Fibroblast of skin of right biceps (primary cell): ENCODE data around the gene RWDD4.
A peak's percentile ranks its signal among the peaks of the same experiment; 100 is the strongest.

Source experiments
- DNase-seq: peaks from one replicate; pipeline ENCODE4 v3.0.0-alpha.2; 2013

RWDD4 gene

DNA sequence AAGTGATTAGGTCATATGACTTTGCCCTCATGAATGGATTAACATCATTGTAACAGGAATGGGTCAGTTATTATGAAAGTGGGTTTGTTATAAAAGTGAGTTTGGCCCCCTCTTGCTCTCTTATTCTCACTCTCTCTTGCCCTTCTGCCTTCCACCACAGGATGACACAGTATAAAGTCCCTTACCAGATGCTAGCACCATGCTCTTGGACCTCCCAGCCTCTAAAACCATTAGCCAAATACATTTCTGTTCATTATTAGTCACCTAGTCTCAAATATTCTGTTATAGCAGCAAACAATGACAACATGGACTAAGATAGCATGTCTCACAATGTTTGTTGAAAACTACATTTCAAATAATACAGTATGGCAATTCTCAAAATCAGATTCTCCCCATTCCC, 59.7 kb downstream of the RWDD4 start:
- no peak for DNase-seq

DNA sequence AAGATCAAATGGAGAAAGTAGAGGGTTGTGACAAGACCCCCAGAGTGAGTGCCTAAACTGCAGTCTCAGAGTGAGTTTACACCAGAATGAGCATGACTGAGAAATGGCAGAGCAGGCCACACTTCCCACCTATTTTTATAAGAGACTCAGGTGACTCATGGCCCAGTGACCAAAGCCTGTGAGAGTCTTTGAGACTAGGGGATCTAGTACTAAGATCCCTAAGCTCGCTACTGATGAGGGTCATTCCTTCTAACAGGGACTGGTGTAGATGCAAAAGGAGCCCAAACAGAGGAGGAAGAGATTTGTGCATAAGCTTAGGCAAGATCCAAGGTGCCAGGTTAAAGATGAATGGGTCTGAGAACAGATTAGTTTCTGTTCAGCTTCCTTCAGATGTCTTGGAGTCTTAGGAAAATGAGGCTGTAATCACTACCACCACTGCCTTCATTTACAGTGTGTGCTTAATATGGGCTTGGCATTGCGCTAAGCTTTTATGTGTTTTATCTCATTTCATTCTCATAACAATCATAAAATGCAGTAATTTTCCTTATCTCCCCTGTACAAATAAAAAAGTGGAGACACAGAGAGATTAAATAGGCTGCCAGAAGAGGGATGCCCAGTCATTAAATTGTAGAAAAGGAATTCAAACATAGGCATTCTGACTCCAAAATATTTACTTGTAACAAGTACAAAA, 62.8 kb downstream of the RWDD4 start:
- DNase-seq = no peak

DNA sequence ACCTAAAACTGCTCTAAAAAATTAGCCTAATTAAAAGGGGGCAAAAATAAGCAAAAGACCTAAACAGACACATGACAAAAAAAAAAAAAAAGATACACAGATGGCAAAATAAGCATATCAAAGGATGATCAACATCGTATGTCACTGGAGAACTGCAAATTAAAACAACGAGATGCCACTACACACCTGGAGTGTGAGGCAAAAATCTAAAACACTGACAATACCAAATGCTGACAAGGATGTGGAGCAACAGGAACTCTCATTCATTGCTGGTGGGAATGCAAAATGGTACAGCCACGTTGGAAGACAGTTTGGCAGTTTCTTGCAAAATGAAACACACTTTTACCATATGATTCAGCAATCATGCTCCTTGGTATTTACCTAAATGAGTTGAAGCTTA, 64.2 kb downstream of the RWDD4 start:
- DNase-seq = no peak

DNA sequence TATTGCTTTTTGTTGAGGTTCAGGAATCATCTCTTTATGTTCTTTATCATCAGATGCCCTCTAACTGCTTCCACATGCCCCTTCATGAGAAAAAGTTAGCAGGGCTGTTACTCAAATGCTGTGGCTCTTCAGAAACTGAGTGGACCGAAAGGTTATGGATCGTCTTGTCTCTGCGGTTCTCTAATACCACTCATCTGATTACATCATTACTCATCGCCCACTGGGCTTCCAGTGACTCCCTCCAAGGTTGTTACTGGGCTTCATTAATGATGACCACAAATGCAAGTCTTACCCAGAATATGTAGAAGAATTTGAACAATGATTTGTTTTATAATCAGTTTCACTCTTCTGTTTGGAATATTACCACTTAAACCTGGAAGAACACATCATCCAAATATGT, 67.7 kb downstream of the RWDD4 start:
- DNase-seq = peak; percentile 25
